OCI-LY3 (cell line): ENCODE measurements around the gene EML4.

Experiments used
- CTCF ChIP-seq: fragments of 200-600, 300-600 bp; sonication (generic); IDR thresholded peaks from 2 replicates; pipeline ENCODE4 v1.5.1; 2014; ENCODE audit warnings: antibody characterized with exemption, low read length, low read depth
- EZH2phosphoT487 ChIP-seq: fragments of 200-600 bp; shearing (Covaris generic); IDR thresholded peaks from 2 replicates; pipeline ENCODE4 v1.6.1; 2018; ENCODE audit warnings: antibody characterized with exemption, mixed run types, low read depth

- TF ChIP-seq CTCF (no peak), EZH2phosphoT487 (no peak)
Measured at GRCh38 chr2:42304059-42304713, 135.0 kb downstream of the EML4 start.
